ENCODE measurements around the gene UNC79. TPM values are rescaled to one million over a fixed set of nuclear protein-coding genes. Genes with fewer than 3 reads are reported as not detected.

Gene UNC79
- total RNA-seq, 1 experiment from 2014 or later: 0.05 TPM

DNA sequence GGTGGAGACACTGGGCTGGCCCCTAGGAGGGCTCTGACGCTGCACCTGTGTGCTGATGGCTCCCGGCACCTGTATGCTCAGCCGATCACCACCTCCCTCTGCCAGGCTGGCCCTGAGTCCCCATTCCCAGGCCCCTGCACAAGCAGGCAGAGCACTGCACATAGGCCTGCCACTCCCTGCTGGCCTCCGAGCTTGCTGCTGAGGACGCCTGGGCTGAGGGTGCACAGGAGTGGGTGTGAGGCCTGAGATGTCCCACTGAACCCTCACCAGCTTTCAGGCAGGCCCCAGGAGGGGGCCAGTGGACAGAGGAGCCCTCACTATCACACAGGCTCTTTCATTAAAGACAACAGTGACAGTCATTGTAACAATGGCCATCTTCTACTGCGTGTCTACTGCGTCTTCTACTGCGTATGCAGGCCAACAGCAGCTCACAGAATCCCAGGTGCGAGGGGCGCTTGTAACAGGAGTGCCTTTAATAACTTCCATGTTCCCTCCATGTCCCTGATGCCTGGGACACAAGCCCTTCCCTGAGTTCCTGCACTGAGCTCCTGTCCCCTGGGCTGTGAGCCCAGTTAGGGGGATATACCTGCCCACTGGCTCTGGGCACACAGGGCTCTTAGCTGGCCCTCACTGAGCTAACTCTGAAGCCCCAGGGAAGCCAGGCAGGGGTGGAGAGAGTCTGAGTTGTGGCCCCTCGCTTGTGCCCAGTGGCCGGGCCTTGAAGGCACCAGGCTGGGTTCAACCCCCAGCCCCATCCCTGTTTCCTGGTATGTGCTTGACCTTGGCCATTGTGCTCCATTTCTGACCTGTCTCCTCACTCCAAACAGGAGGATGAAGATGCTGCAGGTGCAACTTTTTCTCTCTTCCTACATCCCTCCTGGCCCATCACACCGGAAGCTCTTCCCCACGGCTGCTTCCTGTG, 286.3 kb downstream of the UNC79 start:
- BruUV-seq (replicated peaks): no TSS peak
- no peaks in the 10 kb centered on the region for H3K36me3 ChIP-seq (ENCODE audit: control insufficient read depth, insufficient read depth, low read length)
- DNase-seq (ENCODE audit: low read depth, low spot score): no peak
- no peaks in the 10 kb centered on the region for H3K9me3 ChIP-seq (ENCODE audit: control insufficient read depth, insufficient read depth, low read depth, low read length)
- TF ChIP-seq POLR2AphosphoS5 (IDR thresholded peaks at IDR 0.05; ENCODE audit: low read depth, low read length) (no peak), SIN3A (IDR thresholded peaks at IDR 0.05; ENCODE audit: borderline replicate concordance, insufficient read depth, low read depth, low read length) (no peak), TCF7L2 (IDR thresholded peaks at IDR 0.05; ENCODE audit: low read depth, low read length) (no peak), CTCF (IDR thresholded peaks at IDR 0.05) (no peak)
- TF ChIP-seq, protein P1, sequence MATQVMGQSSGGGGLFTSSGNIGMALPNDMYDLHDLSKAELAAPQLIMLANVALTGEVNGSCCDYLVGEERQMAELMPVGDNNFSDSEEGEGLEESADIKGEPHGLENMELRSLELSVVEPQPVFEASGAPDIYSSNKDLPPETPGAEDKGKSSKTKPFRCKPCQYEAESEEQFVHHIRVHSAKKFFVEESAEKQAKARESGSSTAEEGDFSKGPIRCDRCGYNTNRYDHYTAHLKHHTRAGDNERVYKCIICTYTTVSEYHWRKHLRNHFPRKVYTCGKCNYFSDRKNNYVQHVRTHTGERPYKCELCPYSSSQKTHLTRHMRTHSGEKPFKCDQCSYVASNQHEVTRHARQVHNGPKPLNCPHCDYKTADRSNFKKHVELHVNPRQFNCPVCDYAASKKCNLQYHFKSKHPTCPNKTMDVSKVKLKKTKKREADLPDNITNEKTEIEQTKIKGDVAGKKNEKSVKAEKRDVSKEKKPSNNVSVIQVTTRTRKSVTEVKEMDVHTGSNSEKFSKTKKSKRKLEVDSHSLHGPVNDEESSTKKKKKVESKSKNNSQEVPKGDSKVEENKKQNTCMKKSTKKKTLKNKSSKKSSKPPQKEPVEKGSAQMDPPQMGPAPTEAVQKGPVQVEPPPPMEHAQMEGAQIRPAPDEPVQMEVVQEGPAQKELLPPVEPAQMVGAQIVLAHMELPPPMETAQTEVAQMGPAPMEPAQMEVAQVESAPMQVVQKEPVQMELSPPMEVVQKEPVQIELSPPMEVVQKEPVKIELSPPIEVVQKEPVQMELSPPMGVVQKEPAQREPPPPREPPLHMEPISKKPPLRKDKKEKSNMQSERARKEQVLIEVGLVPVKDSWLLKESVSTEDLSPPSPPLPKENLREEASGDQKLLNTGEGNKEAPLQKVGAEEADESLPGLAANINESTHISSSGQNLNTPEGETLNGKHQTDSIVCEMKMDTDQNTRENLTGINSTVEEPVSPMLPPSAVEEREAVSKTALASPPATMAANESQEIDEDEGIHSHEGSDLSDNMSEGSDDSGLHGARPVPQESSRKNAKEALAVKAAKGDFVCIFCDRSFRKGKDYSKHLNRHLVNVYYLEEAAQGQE (IDR thresholded peaks at IDR 0.05; ENCODE audit: insufficient read depth in 1 of 2, low read depth in 2 of 2, low read length in 1 of 2): no peak
- CTCF ChIA-PET: interaction anchor here (0.6 kb wide), 1 partner anchor 18 kb away, joined by 7 read pairs; no protein-coding TSS in a partner anchor
- no peaks in the 10 kb centered on the region for H3K4me1 ChIP-seq (ENCODE audit: control insufficient read depth, insufficient read depth, low read length)
- ATAC-seq: no peak
- intact Hi-C loops (cut with micrococcal nuclease; ENCODE audit: unreplicated experiment) (no loop called here), in situ Hi-C loops (cut with HindIII; ENCODE audit: low pct_unique_long_range_greater_than_20kb, low sequenced_read_pairs) (no loop called here)
- H3K4me3 ChIP-seq (ENCODE audit: low read depth in 2 of 2, low read length in 2 of 2): no peak overlapping the region
- H3K27me3 ChIP-seq (ENCODE audit: control insufficient read depth, insufficient read depth, low read length): no peaks in the 10 kb centered on the region
- POLR2A ChIA-PET: no interaction called here
- no peak overlapping the region for H3K27ac ChIP-seq (ENCODE audit: low read length)

DNA sequence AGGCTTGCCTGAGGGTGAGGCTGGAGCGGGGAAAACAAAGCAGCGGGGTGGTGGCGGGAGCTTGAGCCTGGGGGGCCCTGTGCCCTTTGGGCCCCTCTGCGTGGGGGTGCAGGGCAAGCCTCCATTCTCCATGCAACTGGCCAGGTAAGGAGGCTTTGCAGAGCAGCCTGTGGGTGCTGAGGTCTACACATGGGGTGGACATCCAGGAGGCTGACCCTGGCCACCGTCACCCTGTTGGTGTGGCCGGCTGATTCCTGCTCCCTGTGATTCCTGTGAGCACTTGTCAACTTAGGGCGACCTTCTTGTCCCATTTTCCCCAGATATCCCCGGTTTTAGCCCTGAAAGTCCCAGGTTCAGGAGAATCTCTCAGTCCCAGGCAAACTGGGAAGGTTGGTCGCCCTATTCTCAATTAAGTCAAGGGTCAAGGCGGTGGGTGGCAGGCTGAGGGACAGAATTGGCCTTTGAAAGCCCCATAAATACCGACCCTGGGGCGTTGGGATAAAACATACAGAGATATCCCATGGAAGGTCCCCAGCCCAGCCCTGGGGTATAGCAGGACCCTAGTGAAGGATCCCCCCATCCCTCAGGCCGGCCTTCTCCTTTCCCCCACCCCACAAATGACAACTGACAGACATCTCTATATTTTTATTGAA, 287.1 kb downstream of the UNC79 start:
- ChIA-PET POLR2A (no interaction called here), CTCF (no interaction called here)
- Histone ChIP-seq H3K27me3 (ENCODE audit: control insufficient read depth, insufficient read depth, low read length) (no peaks in the 10 kb centered on the region), H3K4me3 (ENCODE audit: low read depth in 2 of 2, low read length in 2 of 2) (no peak overlapping the region), H3K36me3 (ENCODE audit: control insufficient read depth, insufficient read depth, low read length) (no peaks in the 10 kb centered on the region), H3K4me1 (ENCODE audit: control insufficient read depth, insufficient read depth, low read length) (no peaks in the 10 kb centered on the region), H3K27ac (ENCODE audit: low read length) (no peak overlapping the region), H3K9me3 (ENCODE audit: control insufficient read depth, insufficient read depth, low read depth, low read length) (no peaks in the 10 kb centered on the region)
- TF ChIP-seq CTCF (IDR thresholded peaks at IDR 0.05) (no peak), SIN3A (IDR thresholded peaks at IDR 0.05; ENCODE audit: borderline replicate concordance, insufficient read depth, low read depth, low read length) (no peak), TCF7L2 (IDR thresholded peaks at IDR 0.05; ENCODE audit: low read depth, low read length) (no peak), POLR2AphosphoS5 (IDR thresholded peaks at IDR 0.05; ENCODE audit: low read depth, low read length) (no peak)
- TF ChIP-seq, protein P1 (IDR thresholded peaks at IDR 0.05; ENCODE audit: insufficient read depth in 1 of 2, low read depth in 2 of 2, low read length in 1 of 2): no peak
- no peak for DNase-seq (ENCODE audit: low read depth, low spot score)
- intact Hi-C loops (cut with micrococcal nuclease; ENCODE audit: unreplicated experiment) (no loop called here), in situ Hi-C loops (cut with HindIII; ENCODE audit: low pct_unique_long_range_greater_than_20kb, low sequenced_read_pairs) (no loop called here)
- BruUV-seq (replicated peaks): no TSS peak
- ATAC-seq: no peak
